PFSK-1 (cell line): ENCODE results near the gene GKN2. TPM values are rescaled to one million over a fixed set of nuclear protein-coding genes. Genes with fewer than 3 reads are reported as not detected.

Experiments
- FOXP2 ChIP-seq: optimal IDR thresholded peaks from 2 replicates; pipeline ENCODE3; 2011; ENCODE audit warnings: borderline replicate concordance, control low read depth, inconsistent platforms; ENCODE audit not compliant: insufficient read depth; ENCODE audit errors: extremely low read length, extremely low read depth
- POLR2AphosphoS5 ChIP-seq: IDR thresholded peaks from 2 replicates; pipeline ENCODE4 v1.6.1; 2012; ENCODE audit warnings: low read depth, mild to moderate bottlenecking, control low read depth, low read length, moderate library complexity
- SIN3A ChIP-seq: IDR thresholded peaks from 2 replicates; pipeline ENCODE4 v1.6.1; 2012; ENCODE audit warnings: mild to moderate bottlenecking, low read length, moderate library complexity, borderline replicate concordance; ENCODE audit not compliant: insufficient read depth
- TAF1 ChIP-seq: IDR thresholded peaks from 2 replicates; pipeline ENCODE4 v1.6.1; 2012; ENCODE audit warnings: low read length, control low read depth, borderline replicate concordance; ENCODE audit not compliant: insufficient read depth
- polyA plus RNA-seq: library from polyadenylated mRNA; unstranded; fragments of >200 nt; gene quantifications from one replicate; pipeline ENCODE4 v1.2.1, GENCODE V29; 2012; ENCODE audit warnings: low read depth, missing spikeins; ENCODE audit not compliant: insufficient read length
- TF ChIP-seq, protein P1 (sequence below), 2 experiments: IDR thresholded peaks; 2 replicates each; pipeline versions ENCODE4 v1.6.1 to v1.8.0; 2011 to 2012; ENCODE audit warnings: low read depth in 2 of 2, low read length in 2 of 2, control low read depth in 1 of 2, inconsistent platforms in 1 of 2, mild to moderate bottlenecking in 1 of 2, moderate library complexity in 1 of 2; ENCODE audit not compliant: insufficient read depth in 1 of 2

The GKN2 gene, protein sequence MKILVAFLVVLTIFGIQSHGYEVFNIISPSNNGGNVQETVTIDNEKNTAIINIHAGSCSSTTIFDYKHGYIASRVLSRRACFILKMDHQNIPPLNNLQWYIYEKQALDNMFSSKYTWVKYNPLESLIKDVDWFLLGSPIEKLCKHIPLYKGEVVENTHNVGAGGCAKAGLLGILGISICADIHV
- not detected for polyA plus RNA-seq

DNA sequence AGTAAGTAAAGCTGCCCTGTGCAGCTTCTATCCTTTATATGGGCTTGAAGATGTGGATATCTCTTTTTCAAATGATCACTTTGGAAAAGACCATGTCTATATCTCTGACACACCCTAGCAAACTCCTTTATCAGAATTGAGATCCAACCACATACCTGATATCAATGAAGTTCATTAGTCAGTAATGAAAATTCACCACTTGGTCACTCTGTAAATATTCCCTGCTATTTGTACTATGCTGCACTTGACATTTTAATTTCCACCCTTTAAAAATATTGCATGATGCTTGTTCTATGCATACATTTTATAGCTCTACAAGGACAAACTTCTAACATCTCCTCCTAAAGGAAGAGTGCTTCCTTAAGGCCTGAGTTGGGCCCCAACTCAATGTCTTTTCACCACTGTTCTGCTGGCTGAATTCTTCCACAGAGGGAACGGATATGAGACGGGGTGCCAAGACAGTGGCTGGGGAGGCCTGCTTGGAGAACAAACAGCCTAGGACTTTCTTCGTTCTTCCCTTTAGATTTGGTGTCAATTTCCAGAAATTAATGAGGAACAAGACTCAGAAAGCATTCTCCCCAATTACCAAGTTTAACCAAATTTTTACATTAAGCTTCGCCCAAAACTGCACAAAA, at the start of gene GKN2:
Gene GKN2 (minus strand): TSS at position 7 of the 635 bp plus-strand sequence. CDS start 32 bp downstream, outside the sequence.
- TF ChIP-seq FOXP2 (no peak), POLR2AphosphoS5 (no peak), SIN3A (no peak), TAF1 (no peak)
- TF ChIP-seq, protein P1, sequence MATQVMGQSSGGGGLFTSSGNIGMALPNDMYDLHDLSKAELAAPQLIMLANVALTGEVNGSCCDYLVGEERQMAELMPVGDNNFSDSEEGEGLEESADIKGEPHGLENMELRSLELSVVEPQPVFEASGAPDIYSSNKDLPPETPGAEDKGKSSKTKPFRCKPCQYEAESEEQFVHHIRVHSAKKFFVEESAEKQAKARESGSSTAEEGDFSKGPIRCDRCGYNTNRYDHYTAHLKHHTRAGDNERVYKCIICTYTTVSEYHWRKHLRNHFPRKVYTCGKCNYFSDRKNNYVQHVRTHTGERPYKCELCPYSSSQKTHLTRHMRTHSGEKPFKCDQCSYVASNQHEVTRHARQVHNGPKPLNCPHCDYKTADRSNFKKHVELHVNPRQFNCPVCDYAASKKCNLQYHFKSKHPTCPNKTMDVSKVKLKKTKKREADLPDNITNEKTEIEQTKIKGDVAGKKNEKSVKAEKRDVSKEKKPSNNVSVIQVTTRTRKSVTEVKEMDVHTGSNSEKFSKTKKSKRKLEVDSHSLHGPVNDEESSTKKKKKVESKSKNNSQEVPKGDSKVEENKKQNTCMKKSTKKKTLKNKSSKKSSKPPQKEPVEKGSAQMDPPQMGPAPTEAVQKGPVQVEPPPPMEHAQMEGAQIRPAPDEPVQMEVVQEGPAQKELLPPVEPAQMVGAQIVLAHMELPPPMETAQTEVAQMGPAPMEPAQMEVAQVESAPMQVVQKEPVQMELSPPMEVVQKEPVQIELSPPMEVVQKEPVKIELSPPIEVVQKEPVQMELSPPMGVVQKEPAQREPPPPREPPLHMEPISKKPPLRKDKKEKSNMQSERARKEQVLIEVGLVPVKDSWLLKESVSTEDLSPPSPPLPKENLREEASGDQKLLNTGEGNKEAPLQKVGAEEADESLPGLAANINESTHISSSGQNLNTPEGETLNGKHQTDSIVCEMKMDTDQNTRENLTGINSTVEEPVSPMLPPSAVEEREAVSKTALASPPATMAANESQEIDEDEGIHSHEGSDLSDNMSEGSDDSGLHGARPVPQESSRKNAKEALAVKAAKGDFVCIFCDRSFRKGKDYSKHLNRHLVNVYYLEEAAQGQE (IDR thresholded peaks at IDR 0.05; ENCODE audit: insufficient read depth in 1 of 2, low read depth in 2 of 2, low read length in 2 of 2) = no peak

DNA sequence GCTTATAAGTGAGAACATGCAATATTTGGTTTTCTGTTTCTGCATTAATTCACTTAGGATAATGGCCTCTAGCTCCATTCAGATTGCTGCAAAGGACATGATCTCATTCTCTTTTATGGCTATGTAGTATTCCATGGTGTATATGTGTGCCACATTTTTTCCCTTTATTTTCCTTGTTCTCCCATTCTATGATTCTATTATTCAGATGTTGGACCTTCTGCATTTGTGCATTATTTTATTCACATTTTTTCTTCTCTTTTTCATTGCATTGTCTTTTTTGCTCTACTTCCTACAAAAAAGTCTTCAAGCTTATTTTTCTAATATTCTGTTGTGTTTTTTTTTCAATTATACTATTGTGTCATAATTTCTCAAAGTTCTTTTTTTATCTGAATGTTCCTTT, 49.2 kb upstream of the GKN2 start:
- no peak for TF ChIP-seq SIN3A
- TF ChIP-seq POLR2AphosphoS5 = no peak
- no peak for TF ChIP-seq TAF1
- TF ChIP-seq FOXP2 = no peak
- TF ChIP-seq, protein P1 (IDR thresholded peaks at IDR 0.05; ENCODE audit: insufficient read depth in 1 of 2, low read depth in 2 of 2, low read length in 2 of 2) = no peak

DNA sequence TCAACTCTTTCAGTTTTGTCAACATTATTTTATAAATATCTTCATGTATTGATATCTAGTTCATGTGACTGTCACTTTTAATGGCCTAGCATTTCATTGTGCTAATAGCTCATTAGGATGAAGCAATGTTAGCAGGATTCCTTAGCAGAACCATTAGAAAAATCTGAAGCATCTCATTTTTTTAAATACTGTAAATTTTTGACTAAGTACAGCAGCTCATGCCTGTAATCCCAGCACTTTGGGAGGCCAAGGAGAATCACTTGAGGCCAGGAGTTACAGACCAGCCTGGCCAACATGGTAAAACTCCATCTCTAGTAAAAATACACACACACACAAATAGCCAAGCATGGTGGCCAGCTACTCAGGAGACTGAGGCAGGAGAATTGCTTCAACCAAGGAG, 44.7 kb upstream of the GKN2 start:
- TF ChIP-seq FOXP2 (no peak), TAF1 (no peak)

DNA sequence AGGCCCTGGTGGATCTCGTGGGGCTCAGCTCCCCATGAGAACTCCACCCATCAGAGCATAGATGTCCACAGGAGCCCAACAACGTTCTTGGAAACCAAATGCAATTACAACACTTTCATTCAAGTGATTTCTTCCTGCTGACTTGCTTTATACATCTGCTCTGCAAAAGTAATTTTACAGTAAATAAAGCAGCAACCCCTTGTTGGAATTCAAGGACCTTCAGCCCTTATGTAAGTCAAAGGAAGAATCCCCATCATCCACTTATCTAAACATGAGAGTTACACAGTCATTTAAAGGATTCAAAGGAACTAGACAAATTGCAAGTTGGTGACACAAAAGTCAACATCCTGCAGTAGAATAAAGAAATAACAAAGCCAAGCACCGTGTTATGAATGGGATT, 43.2 kb upstream of the GKN2 start:
- no peak for TF ChIP-seq TAF1
- TF ChIP-seq, protein P1 (IDR thresholded peaks at IDR 0.05; ENCODE audit: insufficient read depth in 1 of 2, low read depth in 2 of 2, low read length in 2 of 2) = no peak
- no peak for TF ChIP-seq SIN3A
- no peak for TF ChIP-seq POLR2AphosphoS5
- no peak for TF ChIP-seq FOXP2

DNA sequence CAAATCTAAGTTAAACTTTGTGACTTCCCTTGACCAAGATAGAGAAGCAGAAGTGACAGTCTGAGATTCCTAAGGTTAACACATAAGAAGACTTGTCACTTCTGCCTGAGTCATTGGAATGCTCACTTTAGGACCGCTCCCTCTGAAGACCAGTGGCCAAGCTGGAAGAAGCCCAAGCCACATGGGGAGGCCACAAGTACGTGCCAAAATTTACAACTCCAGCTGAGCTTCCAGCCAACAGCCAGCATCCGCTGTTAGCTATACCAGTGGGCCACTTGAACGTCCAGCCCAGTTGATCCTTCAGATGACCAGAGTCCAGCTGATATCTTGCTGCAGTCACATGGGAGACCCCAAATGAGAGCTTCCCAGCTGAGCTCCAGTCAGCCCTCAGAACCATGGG, 42.2 kb upstream of the GKN2 start:
- TF ChIP-seq SIN3A (no peak), POLR2AphosphoS5 (no peak), FOXP2 (no peak), TAF1 (no peak)
- TF ChIP-seq, protein P1 (IDR thresholded peaks at IDR 0.05; ENCODE audit: insufficient read depth in 1 of 2, low read depth in 2 of 2, low read length in 2 of 2) = no peak
